Small intestine (tissue), 7 donors: ENCODE data around the gene PTPRK. TPM values are rescaled to one million over a fixed set of nuclear protein-coding genes. Genes with fewer than 3 reads are reported as not detected.

ENCODE experiments used
- DNase-seq, 2 donors: peaks; one replicate each; pipeline versions ENCODE4 v3.0.0 to v3.0.0-alpha.2; 2013
- FAIRE-seq: peaks from 2 replicates; lab custom pipeline; 2012; peaks lifted over from hg19 to GRCh38; lab: Jason Lieb, UNC
- H3K27ac ChIP-seq, 3 donors: one replicate each; pipeline ENCODE4 v1.5.1; 2013; ENCODE audit warnings: low read length in 2 of 3, mild to moderate bottlenecking in 2 of 3, control low read depth in 1 of 3, inconsistent platforms in 1 of 3, low read depth in 1 of 3, moderate library complexity in 1 of 3
- H3K27me3 ChIP-seq, 3 donors: one replicate each; pipeline ENCODE4 v1.6.1; 2013; ENCODE audit warnings: low read length in 3 of 3, inconsistent platforms in 1 of 3; ENCODE audit not compliant: control insufficient read depth in 3 of 3, insufficient read depth in 3 of 3
- H3K36me3 ChIP-seq, 3 donors: one replicate each; pipeline ENCODE4 v1.6.1; 2013; ENCODE audit warnings: low read length in 3 of 3, inconsistent platforms in 1 of 3, low read depth in 1 of 3, mild to moderate bottlenecking in 1 of 3, moderate library complexity in 1 of 3; ENCODE audit not compliant: control insufficient read depth in 3 of 3, insufficient read depth in 2 of 3
- H3K4me1 ChIP-seq, 3 donors: one replicate each; pipeline ENCODE4 v1.6.1; 2013; ENCODE audit warnings: low read length in 2 of 3, inconsistent platforms in 1 of 3, low read depth in 1 of 3, mild to moderate bottlenecking in 1 of 3, moderate library complexity in 1 of 3; ENCODE audit not compliant: control insufficient read depth in 3 of 3, insufficient read depth in 2 of 3
- H3K4me3 ChIP-seq, 3 donors: one replicate each; pipeline ENCODE4 v1.5.1; 2013; ENCODE audit warnings: low read length in 3 of 3, control low read depth in 1 of 3, inconsistent platforms in 1 of 3, low read depth in 1 of 3, mild to moderate bottlenecking in 1 of 3, moderate library complexity in 1 of 3
- H3K9me3 ChIP-seq, 2 donors: one replicate each; pipeline ENCODE4 v1.6.1; 2013; ENCODE audit warnings: low read depth in 1 of 2, low read length in 1 of 2; ENCODE audit not compliant: control insufficient read depth in 2 of 2, insufficient read depth in 1 of 2
- WGBS, 3 donors: extraction: QIAGEN DNeasy Blood & Tissue Kit; methylation state at CpG; one replicate each; pipeline ENCODE4 v1.1.7; 2013; 5-methylcytosine and 5-hydroxymethylcytosine counted together
- polyA plus RNA-seq, 4 donors: library from polyadenylated mRNA; stranded (reverse) in 3 of 4; unstranded in 1 of 4; fragments of 200-250 nt in 3 of 4; fragments of 120-200 nt in 1 of 4; gene quantifications; one replicate each; pipeline versions ENCODE4 v1.2.1 to v1.2.3, GENCODE V29; 2013
- donor health status: healthy with polysubstance abuse.
- donor health status: control.
- donor health status: control.
- donor health status: Bipolar disorder and iron deficiency.
- donor health status: healthy.

The PTPRK gene
- polyA plus RNA-seq, 4 donors, result 15.9 to 72.5 (median 20.6) TPM

GRCh38 chr6:128417698-128418097 lies 102.7 kb downstream of the PTPRK start:
- Histone ChIP-seq H3K27ac (no peak overlapping the region), H3K27me3 (no peaks in the 10 kb centered on the region)

GRCh38 chr6:128415387-128415786 lies 105.0 kb downstream of the PTPRK start:
- no peaks in the 10 kb centered on the region for H3K27me3 ChIP-seq
- no peak for DNase-seq
- WGBS, 3 donors, result 57 to 80% (median 63%) methylated on average over 1 of the region's 1 CpG
- FAIRE-seq, result no peak
- peaks cover 0 to 1% (median 0%) of the 10 kb centered on the region in 3 donors for H3K4me1 ChIP-seq
- H3K9me3 ChIP-seq, result peaks cover 0 to 12% of the 10 kb centered on the region in 2 donors
- no peak overlapping the region for H3K4me3 ChIP-seq
- H3K27ac ChIP-seq, result no peak overlapping the region
- H3K36me3 ChIP-seq, result peaks cover 0 to 7% (median 5%) of the 10 kb centered on the region in 3 donors

More at GRCh38 chr6:128417698-128418097, 102.7 kb downstream of the PTPRK start:
- no peak for FAIRE-seq
- peaks cover 0 to 1% (median 0%) of the 10 kb centered on the region in 3 donors for H3K4me1 ChIP-seq
- no peak for DNase-seq
- no peak overlapping the region for H3K4me3 ChIP-seq
- peaks cover 0 to 2% (median 2%) of the 10 kb centered on the region in 3 donors for H3K36me3 ChIP-seq
- H3K9me3 ChIP-seq, result peaks cover 0 to 12% of the 10 kb centered on the region in 2 donors
- WGBS, 3 donors, result 84 to 94% (median 89%) methylated on average over 5 of the region's 5 CpGs

GRCh38 chr6:128414943-128415342 lies 105.5 kb downstream of the PTPRK start:
- Histone ChIP-seq H3K27ac (no peak overlapping the region), H3K9me3 (peaks cover 0 to 12% of the 10 kb centered on the region in 2 donors), H3K36me3 (peaks cover 0 to 7% (median 5%) of the 10 kb centered on the region in 3 donors), H3K4me3 (no peak overlapping the region), H3K27me3 (no peaks in the 10 kb centered on the region), H3K4me1 (peaks cover 0 to 1% (median 0%) of the 10 kb centered on the region in 3 donors)
- 67 to 82% (median 80%) methylated on average over 6 of the region's 6 CpGs for WGBS, 3 donors
- FAIRE-seq, result no peak
- no peak for DNase-seq

GRCh38 chr6:128413291-128413690 lies 107.1 kb downstream of the PTPRK start:
- DNase-seq, result no peak
- Histone ChIP-seq H3K27ac (no peak overlapping the region), H3K9me3 (peaks cover 0 to 4% of the 10 kb centered on the region in 2 donors), H3K27me3 (no peaks in the 10 kb centered on the region), H3K4me1 (peaks cover 0 to 1% (median 0%) of the 10 kb centered on the region in 3 donors), H3K36me3 (peaks cover 0 to 7% (median 3%) of the 10 kb centered on the region in 3 donors), H3K4me3 (no peak overlapping the region)
- FAIRE-seq, result no peak
- WGBS, 3 donors, result 90 to 97% (median 92%) methylated on average over 6 of the region's 6 CpGs

GRCh38 chr6:128412680-128413079 lies 107.7 kb downstream of the PTPRK start:
- WGBS, 3 donors, result 90 to 100% (median 97%) methylated on average over 4 of the region's 4 CpGs
- no peak for FAIRE-seq

GRCh38 chr6:128410584-128410983 lies 109.8 kb downstream of the PTPRK start:
- no peak for FAIRE-seq
- H3K27ac ChIP-seq, result no peak overlapping the region

More at GRCh38 chr6:128412680-128413079, 107.7 kb downstream of the PTPRK start:
- DNase-seq, result no peak
- no peak overlapping the region for H3K27ac ChIP-seq
- H3K27me3 ChIP-seq, result no peaks in the 10 kb centered on the region
- H3K4me1 ChIP-seq, result peaks cover 0 to 1% (median 0%) of the 10 kb centered on the region in 3 donors
- H3K36me3 ChIP-seq, result peaks cover 0 to 5% (median 3%) of the 10 kb centered on the region in 3 donors
- H3K4me3 ChIP-seq, result no peak overlapping the region
- H3K9me3 ChIP-seq, result no peaks in the 10 kb centered on the region

GRCh38 chr6:128409003-128409402 lies 111.4 kb downstream of the PTPRK start:
- Histone ChIP-seq H3K4me1 (peaks cover 0 to 4% (median 0%) of the 10 kb centered on the region in 3 donors), H3K27ac (no peak overlapping the region), H3K4me3 (no peak overlapping the region), H3K9me3 (no peaks in the 10 kb centered on the region), H3K36me3 (peaks cover 0 to 8% (median 3%) of the 10 kb centered on the region in 3 donors), H3K27me3 (no peaks in the 10 kb centered on the region)
- no peak for FAIRE-seq
- 21 to 38% (median 26%) methylated on average over 1 of the region's 1 CpG for WGBS, 3 donors
- no peak for DNase-seq

More at GRCh38 chr6:128410584-128410983, 109.8 kb downstream of the PTPRK start:
- Histone ChIP-seq H3K9me3 (no peaks in the 10 kb centered on the region), H3K4me3 (no peak overlapping the region), H3K4me1 (peaks cover 0 to 4% (median 1%) of the 10 kb centered on the region in 3 donors), H3K27me3 (no peaks in the 10 kb centered on the region), H3K36me3 (peaks cover 0 to 8% (median 3%) of the 10 kb centered on the region in 3 donors)
- 68 to 77% (median 71%) methylated on average over 4 of the region's 4 CpGs for WGBS, 3 donors
- peak; percentile 27 to 32 for DNase-seq

- no peaks in the 10 kb centered on the region for H3K9me3 ChIP-seq
- H3K36me3 ChIP-seq, result peaks cover 0 to 8% (median 0%) of the 10 kb centered on the region in 3 donors
- H3K4me1 ChIP-seq, result peaks cover 0 to 4% (median 0%) of the 10 kb centered on the region in 3 donors
- DNase-seq (no peak), FAIRE-seq (no peak)
- H3K27me3 ChIP-seq, result no peaks in the 10 kb centered on the region
- WGBS, 3 donors, result 78 to 90% (median 88%) methylated on average over 1 of the region's 1 CpG
- no peak overlapping the region for H3K27ac ChIP-seq
- H3K4me3 ChIP-seq, result no peak overlapping the region
Measured at GRCh38 chr6:128406453-128406852, 113.9 kb downstream of the PTPRK start.
